Measurements from ENCODE around the gene POU2F1. TPM values are rescaled to one million over a fixed set of nuclear protein-coding genes. Genes with fewer than 3 reads are reported as not detected.

The POU2F1 gene
- total RNA-seq, 4 donors from 2014 or later, result 8.4 to 32.1 (median 17.5) TPM

DNA sequence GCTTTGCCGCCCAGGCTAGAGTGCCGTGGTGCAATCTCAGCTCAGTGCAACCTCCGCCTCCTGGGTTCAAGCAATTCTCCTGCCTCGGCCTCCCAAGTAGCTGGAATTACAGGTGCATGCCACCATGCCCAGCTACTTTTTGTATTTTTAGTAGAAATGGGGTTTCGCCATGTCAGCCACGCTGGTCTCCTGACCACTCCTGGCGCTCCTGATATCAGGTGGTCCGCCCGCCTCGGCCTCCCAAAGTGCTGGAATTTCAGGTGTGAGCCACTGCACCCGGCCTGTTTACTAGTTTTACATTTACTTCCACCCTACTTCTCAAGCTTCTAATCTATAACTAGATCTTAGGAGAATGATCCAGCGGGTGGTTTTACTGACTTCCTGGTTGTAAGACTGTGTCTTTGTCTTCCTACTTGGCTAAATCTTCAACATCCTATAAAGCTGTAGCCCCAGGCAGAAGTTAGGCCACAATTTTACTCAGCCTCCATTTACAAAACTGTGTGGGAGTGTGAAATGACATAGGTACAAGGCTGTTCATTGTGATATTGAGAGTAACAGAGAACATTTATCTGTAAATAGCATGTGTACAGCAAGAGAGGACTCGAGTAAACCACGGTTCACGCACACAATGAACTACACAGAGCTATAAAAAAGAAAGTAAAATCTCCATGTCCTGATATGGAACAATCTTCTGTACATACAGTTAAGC, 9.6 kb upstream of the POU2F1 start:
- 80% methylated on average over 15 of the region's 15 CpGs for WGBS
- TF ChIP-seq POLR2AphosphoS5 (IDR thresholded peaks at IDR 0.05) (no peak), POLR2A (IDR thresholded peaks at IDR 0.05) (no peak), EP300 (IDR thresholded peaks at IDR 0.05) (no peak)
- TF ChIP-seq, protein P1, sequence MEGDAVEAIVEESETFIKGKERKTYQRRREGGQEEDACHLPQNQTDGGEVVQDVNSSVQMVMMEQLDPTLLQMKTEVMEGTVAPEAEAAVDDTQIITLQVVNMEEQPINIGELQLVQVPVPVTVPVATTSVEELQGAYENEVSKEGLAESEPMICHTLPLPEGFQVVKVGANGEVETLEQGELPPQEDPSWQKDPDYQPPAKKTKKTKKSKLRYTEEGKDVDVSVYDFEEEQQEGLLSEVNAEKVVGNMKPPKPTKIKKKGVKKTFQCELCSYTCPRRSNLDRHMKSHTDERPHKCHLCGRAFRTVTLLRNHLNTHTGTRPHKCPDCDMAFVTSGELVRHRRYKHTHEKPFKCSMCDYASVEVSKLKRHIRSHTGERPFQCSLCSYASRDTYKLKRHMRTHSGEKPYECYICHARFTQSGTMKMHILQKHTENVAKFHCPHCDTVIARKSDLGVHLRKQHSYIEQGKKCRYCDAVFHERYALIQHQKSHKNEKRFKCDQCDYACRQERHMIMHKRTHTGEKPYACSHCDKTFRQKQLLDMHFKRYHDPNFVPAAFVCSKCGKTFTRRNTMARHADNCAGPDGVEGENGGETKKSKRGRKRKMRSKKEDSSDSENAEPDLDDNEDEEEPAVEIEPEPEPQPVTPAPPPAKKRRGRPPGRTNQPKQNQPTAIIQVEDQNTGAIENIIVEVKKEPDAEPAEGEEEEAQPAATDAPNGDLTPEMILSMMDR (IDR thresholded peaks at IDR 0.05), result no peak
- Histone ChIP-seq H3K4me3 (no peak overlapping the region), H3K4me1 (no peaks in the 10 kb centered on the region), H3K27me3 (no peaks in the 10 kb centered on the region), H3K27ac (no peak overlapping the region), H3K36me3 (no peaks in the 10 kb centered on the region), H3K9me3 (no peaks in the 10 kb centered on the region)
- no peak for DNase-seq (ENCODE audit: low spot score in 2 of 2)

GRCh38 chr1:167212025-167212424, 8.7 kb upstream of the POU2F1 start:
- Histone ChIP-seq H3K9me3 (peaks cover 4% of the 10 kb centered on the region), H3K27me3 (no peaks in the 10 kb centered on the region), H3K36me3 (no peaks in the 10 kb centered on the region), H3K4me3 (no peak overlapping the region), H3K27ac (no peak overlapping the region), H3K4me1 (no peaks in the 10 kb centered on the region)
- DNase-seq (ENCODE audit: low spot score in 2 of 2), result no peak
- no peak for TF ChIP-seq POLR2A (IDR thresholded peaks at IDR 0.05)
- TF ChIP-seq EP300 (IDR thresholded peaks at IDR 0.05), result no peak
- TF ChIP-seq, protein P1 (IDR thresholded peaks at IDR 0.05), result no peak
- TF ChIP-seq POLR2AphosphoS5 (IDR thresholded peaks at IDR 0.05), result no peak

- H3K27me3 ChIP-seq, result no peaks in the 10 kb centered on the region
- no peak overlapping the region for H3K27ac ChIP-seq
- no peak for DNase-seq (ENCODE audit: low spot score in 2 of 2)
- peaks cover 4% of the 10 kb centered on the region for H3K9me3 ChIP-seq
- no peaks in the 10 kb centered on the region for H3K36me3 ChIP-seq
- no peak overlapping the region for H3K4me3 ChIP-seq
- H3K4me1 ChIP-seq, result peaks cover 10% of the 10 kb centered on the region
- TF ChIP-seq EP300 (IDR thresholded peaks at IDR 0.05), result no peak
These were observed 3.9 kb upstream of the POU2F1 start for GRCh38 chr1:167216809-167217208.

GRCh38 chr1:167219194-167219593, 1.5 kb upstream of the POU2F1 start:
- no peak for DNase-seq (ENCODE audit: low spot score in 2 of 2)
- no peaks in the 10 kb centered on the region for H3K36me3 ChIP-seq
- WGBS, result 25% methylated on average over 5 of the region's 5 CpGs
- TF ChIP-seq POLR2AphosphoS5 (IDR thresholded peaks at IDR 0.05) (no peak), EP300 (IDR thresholded peaks at IDR 0.05) (no peak), POLR2A (IDR thresholded peaks at IDR 0.05) (no peak)
- TF ChIP-seq, protein P1 (IDR thresholded peaks at IDR 0.05), result no peak
- H3K27ac ChIP-seq, result no peak overlapping the region
- peaks cover 26% of the 10 kb centered on the region for H3K4me1 ChIP-seq
- peaks cover 4% of the 10 kb centered on the region for H3K9me3 ChIP-seq
- H3K4me3 ChIP-seq, result peak overlapping the region; percentile 98
- H3K27me3 ChIP-seq, result no peaks in the 10 kb centered on the region

GRCh38 chr1:167219646-167220536, 795 bp upstream of the POU2F1 start:
- WGBS, result 2% methylated on average over 54 of the region's 55 CpGs
- Histone ChIP-seq H3K36me3 (no peaks in the 10 kb centered on the region), H3K4me1 (peaks cover 26% of the 10 kb centered on the region), H3K27me3 (no peaks in the 10 kb centered on the region), H3K4me3 (peak overlapping the region; percentile 98), H3K27ac (peak overlapping the region; percentile 98), H3K9me3 (peaks cover 4% of the 10 kb centered on the region)
- TF ChIP-seq, protein P1 (IDR thresholded peaks at IDR 0.05), result no peak
- TF ChIP-seq POLR2AphosphoS5 (IDR thresholded peaks at IDR 0.05), result peak in 1 of 3 donors; percentile 66
- no peak for TF ChIP-seq EP300 (IDR thresholded peaks at IDR 0.05)
- no peak for TF ChIP-seq POLR2A (IDR thresholded peaks at IDR 0.05)
- DNase-seq (ENCODE audit: low spot score in 2 of 2), result peak; percentile 90 to 93

Data from suprapubic skin (tissue), 4 donors.